ENCODE results near the gene EVI2A. TPM values are rescaled to one million over a fixed set of nuclear protein-coding genes. Genes with fewer than 3 reads are reported as not detected.
A peak's percentile ranks its signal among the peaks of the same experiment; 100 is the strongest.

The EVI2A gene
- total and polyA plus RNA-seq, 9 of the 15 experiments (the other 6 are each of a cell fraction or from before 2014, with no cell fraction given): 0.06 to 0.37 (median 0.15) TPM; not detected in 3

- TF ChIP-seq REST (IDR thresholded peaks at IDR 0.05; ENCODE audit: borderline replicate concordance): no peak
- TF ChIP-seq REST (CRISPR knock-in tag; IDR thresholded peaks at IDR 0.05; ENCODE audit: low read depth): no peak
- no peak for TF ChIP-seq NFXL1 (CRISPR knock-in tag; IDR thresholded peaks at IDR 0.05)
- peak; percentile 77 for TF ChIP-seq ARID1B (IDR thresholded peaks at IDR 0.05)
- no peak for TF ChIP-seq TRIM28 (IDR thresholded peaks at IDR 0.05)
- TF ChIP-seq SAFB2 (IDR thresholded peaks at IDR 0.05; ENCODE audit: borderline replicate concordance, low read depth, low read length, severe bottlenecking): no peak
- TF ChIP-seq HMBOX1 (IDR thresholded peaks at IDR 0.05): no peak; the same call in 1 of the 2 replicates
- TF ChIP-seq PHB2 (IDR thresholded peaks at IDR 0.05; ENCODE audit: low read depth): no peak
- no peak for TF ChIP-seq ZEB2 (IDR thresholded peaks at IDR 0.05)
- TF ChIP-seq CEBPG (CRISPR knock-in tag; IDR thresholded peaks at IDR 0.05): no peak
- no peak for TF ChIP-seq CEBPG (tag; conservative IDR thresholded peaks at IDR 0.05 in 1 of 2, IDR thresholded peaks at IDR 0.05 in 1 of 2)
- TF ChIP-seq HCFC1 (IDR thresholded peaks at IDR 0.05; ENCODE audit: low read depth, low read length): no peak
- no peak for TF ChIP-seq THAP12 (CRISPR knock-in tag; IDR thresholded peaks at IDR 0.05)
- no peak for TF ChIP-seq HNRNPLL (IDR thresholded peaks at IDR 0.05; ENCODE audit: low read depth, low read length, poor library complexity, severe bottlenecking)
- no peak for TF ChIP-seq CTCFL (IDR thresholded peaks at IDR 0.05; ENCODE audit: borderline replicate concordance, insufficient read depth, low read depth, low read length, poor library complexity, severe bottlenecking)
- no peak for TF ChIP-seq ARNT (IDR thresholded peaks at IDR 0.05)
- no peak for TF ChIP-seq FOXK1 (CRISPR knock-in tag; IDR thresholded peaks at IDR 0.05; ENCODE audit: borderline replicate concordance)
Measured at GRCh38 chr17:31364012-31364411, 42.6 kb upstream of the EVI2A start (continued).
